Thyroid gland (tissue), 4 donors: Measurements from ENCODE around the gene CBFA2T2.

ENCODE experiments used
- POLR2A ChIP-seq, 2 donors: fragments of 450-650 bp; IDR thresholded peaks; one replicate each; pipeline ENCODE4 v1.6.1; 2017; ENCODE audit warnings: antibody characterized with exemption in 2 of 2, mild to moderate bottlenecking in 2 of 2, moderate library complexity in 1 of 2
- TF ChIP-seq, protein P1 (sequence below), 6 experiments: fragments of 200-600 bp in 3 of 6; fragments of 450-650 bp in 3 of 6; sonication (generic) in 3 of 6; IDR thresholded peaks; one replicate each; pipeline ENCODE4 v1.5.1; 2016 to 2019; ENCODE audit warnings: antibody characterized with exemption in 6 of 6, mild to moderate bottlenecking in 2 of 6, inconsistent platforms in 1 of 6, moderate library complexity in 1 of 6

DNA sequence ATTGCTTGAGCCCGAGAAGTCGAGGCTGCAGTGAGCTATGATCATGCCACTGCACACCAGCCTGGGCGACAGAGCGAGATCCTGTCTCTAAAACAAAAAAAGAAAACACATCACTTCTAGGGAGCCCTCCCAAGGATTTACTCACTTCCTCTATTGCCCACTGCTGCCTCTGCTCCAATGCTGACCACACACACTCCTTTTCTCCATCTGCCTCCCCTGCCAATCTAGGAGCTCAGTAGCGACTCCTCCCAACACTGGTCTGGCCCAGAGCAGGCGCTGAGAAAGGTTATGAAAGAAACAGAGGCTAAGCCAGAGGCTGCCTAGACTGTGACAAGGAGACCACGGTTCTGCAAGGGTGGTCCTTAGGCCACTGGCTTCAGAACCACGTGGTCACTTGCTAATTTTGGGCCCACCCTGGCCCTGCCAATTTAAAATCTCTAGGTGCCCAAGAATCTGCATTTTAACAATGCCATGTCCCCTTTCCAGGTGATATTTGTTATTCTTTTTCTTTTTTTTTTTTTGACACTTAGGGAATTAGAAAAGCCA lies 197.5 kb downstream of the CBFA2T2 start:
- no peak for TF ChIP-seq POLR2A (IDR thresholded peaks at IDR 0.05)
- TF ChIP-seq, protein P1, sequence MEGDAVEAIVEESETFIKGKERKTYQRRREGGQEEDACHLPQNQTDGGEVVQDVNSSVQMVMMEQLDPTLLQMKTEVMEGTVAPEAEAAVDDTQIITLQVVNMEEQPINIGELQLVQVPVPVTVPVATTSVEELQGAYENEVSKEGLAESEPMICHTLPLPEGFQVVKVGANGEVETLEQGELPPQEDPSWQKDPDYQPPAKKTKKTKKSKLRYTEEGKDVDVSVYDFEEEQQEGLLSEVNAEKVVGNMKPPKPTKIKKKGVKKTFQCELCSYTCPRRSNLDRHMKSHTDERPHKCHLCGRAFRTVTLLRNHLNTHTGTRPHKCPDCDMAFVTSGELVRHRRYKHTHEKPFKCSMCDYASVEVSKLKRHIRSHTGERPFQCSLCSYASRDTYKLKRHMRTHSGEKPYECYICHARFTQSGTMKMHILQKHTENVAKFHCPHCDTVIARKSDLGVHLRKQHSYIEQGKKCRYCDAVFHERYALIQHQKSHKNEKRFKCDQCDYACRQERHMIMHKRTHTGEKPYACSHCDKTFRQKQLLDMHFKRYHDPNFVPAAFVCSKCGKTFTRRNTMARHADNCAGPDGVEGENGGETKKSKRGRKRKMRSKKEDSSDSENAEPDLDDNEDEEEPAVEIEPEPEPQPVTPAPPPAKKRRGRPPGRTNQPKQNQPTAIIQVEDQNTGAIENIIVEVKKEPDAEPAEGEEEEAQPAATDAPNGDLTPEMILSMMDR (IDR thresholded peaks at IDR 0.05), result no peak
